ENCODE results near the gene FRMD4B. TPM values are rescaled to one million over a fixed set of nuclear protein-coding genes. Genes with fewer than 3 reads are reported as not detected.

FRMD4B gene
- total and polyA plus RNA-seq, 7 donors = 1.1 to 4.0 (median 2.9) TPM

DNA sequence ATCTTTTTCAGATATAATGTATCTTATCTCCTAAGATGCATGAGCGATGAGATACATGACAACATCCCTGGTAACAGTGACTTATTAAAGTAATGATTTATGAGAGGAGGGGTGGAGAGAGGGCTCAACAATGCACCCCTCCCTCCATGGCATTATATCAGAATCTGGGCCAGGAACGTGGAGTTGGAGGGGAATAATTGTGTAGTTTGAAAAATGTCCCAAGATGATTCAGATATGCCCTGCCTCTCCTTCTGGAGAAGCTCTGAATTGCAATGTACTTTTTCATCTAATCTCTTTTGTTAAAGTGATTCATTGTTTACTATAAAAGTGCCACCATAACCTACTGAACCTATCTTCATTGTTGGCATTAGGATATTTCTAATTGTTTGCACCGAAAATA lies 86.5 kb downstream of the FRMD4B start:
- DNase-seq (no peak), ATAC-seq (no peak)
- intact Hi-C loops (cut with DNase I) = no loop called here
- TF ChIP-seq, protein P1, sequence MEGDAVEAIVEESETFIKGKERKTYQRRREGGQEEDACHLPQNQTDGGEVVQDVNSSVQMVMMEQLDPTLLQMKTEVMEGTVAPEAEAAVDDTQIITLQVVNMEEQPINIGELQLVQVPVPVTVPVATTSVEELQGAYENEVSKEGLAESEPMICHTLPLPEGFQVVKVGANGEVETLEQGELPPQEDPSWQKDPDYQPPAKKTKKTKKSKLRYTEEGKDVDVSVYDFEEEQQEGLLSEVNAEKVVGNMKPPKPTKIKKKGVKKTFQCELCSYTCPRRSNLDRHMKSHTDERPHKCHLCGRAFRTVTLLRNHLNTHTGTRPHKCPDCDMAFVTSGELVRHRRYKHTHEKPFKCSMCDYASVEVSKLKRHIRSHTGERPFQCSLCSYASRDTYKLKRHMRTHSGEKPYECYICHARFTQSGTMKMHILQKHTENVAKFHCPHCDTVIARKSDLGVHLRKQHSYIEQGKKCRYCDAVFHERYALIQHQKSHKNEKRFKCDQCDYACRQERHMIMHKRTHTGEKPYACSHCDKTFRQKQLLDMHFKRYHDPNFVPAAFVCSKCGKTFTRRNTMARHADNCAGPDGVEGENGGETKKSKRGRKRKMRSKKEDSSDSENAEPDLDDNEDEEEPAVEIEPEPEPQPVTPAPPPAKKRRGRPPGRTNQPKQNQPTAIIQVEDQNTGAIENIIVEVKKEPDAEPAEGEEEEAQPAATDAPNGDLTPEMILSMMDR (IDR thresholded peaks at IDR 0.05) = no peak
- no peaks in the 10 kb centered on the region for H3K27me3 ChIP-seq (ENCODE audit: insufficient read depth in 3 of 3, low read length in 2 of 3)
- no peak overlapping the region for H3K27ac ChIP-seq
- no peaks in the 10 kb centered on the region for H3K36me3 ChIP-seq (ENCODE audit: insufficient read depth in 1 of 2, low read depth in 1 of 2)
- no peak overlapping the region for H3K4me3 ChIP-seq
- WGBS, 3 donors = 65 to 75% (median 70%) methylated on average over 3 of the region's 3 CpGs
- no peaks in the 10 kb centered on the region for H3K9me3 ChIP-seq
- no peaks in the 10 kb centered on the region for H3K4me1 ChIP-seq

DNA sequence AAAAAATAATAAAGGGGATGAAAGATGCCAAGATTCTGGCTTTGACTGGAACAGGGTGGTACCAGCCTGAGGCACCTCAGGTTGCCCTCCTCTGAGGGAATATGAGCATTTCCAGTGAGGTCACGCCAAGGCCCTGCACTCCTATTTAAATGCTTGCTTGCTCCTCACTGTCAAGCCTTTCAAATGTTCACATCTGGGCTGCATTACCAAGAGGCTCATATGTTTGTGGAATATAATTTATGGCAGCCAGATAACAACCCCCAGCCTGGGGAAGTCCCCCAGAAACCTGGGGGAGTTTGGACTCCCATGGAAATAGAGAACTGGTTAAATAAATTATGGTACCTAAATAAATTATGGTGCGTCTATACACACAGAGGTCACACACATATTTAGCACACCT lies 88.4 kb downstream of the FRMD4B start:
- no peaks in the 10 kb centered on the region for H3K36me3 ChIP-seq (ENCODE audit: insufficient read depth in 1 of 2, low read depth in 1 of 2)
- H3K4me3 ChIP-seq = no peak overlapping the region
- H3K27me3 ChIP-seq (ENCODE audit: insufficient read depth in 3 of 3, low read length in 2 of 3) = no peaks in the 10 kb centered on the region
- H3K27ac ChIP-seq = no peak overlapping the region
- 89 to 95% (median 92%) methylated on average over 2 of the region's 2 CpGs for WGBS, 3 donors
- no peaks in the 10 kb centered on the region for H3K9me3 ChIP-seq
- intact Hi-C loops (cut with DNase I) = no loop called here
- no peaks in the 10 kb centered on the region for H3K4me1 ChIP-seq
- no peak for ATAC-seq
- DNase-seq = no peak
- TF ChIP-seq, protein P1 (IDR thresholded peaks at IDR 0.05) = no peak

DNA sequence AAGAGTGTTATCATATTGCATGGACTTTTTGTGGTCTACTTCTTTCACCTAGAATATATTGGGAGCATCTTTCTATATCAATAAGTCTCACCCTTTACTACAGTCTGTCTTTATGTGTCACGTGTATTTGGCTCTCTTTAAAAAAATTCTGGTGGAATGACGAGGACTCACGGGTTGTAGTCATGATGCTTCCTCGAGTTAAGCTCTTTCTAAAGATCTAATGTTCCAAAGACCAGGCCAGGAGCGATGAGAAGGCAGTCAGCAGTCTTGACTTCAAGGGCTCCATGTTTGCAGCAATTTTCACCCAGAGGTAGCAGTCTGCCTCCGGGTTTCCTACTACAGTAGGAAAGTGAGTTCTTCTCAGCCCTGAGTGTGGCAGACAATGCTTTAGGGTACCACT lies 88.9 kb downstream of the FRMD4B start:
- no peak overlapping the region for H3K27ac ChIP-seq
- intact Hi-C loops (cut with DNase I) = no loop called here

DNA sequence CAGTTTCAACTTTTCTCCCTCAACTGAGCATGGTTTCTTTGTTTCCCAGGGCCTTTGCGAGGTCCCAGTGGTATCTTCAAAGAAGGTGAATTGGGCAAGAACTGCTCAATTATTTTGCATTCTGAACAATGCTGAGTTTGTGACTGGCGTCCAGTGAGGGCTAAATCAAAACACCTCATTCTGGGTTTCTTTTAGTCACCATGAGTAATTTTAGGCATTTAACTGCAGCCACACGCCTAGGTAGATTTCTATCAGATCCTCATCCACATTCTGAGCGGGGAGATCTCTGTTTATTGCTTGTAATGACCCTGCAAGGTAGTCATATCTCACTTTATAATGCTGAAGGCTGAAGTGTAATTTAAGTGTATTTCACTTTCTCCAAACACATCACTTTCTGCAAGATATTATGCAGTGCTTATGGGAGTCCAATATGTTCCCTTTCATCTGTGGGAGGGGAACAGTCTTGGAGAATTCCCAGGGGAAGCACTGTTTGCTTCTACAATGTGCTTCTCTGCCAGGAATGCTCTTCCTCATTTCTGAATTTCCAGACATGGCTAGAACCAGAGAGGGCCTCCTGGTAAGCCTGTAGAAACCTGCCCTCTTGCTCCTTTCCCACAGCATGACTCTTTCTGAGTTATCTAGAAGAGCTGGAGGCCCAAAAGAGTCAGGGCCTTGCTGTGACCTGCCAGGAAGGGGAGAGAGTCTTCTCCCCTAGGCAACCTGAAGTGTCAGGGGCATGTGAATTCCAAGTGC lies 91.7 kb downstream of the FRMD4B start:
- Histone ChIP-seq H3K27me3 (ENCODE audit: insufficient read depth in 3 of 3, low read length in 2 of 3) (no peaks in the 10 kb centered on the region), H3K4me3 (no peak overlapping the region), H3K4me1 (no peaks in the 10 kb centered on the region), H3K36me3 (ENCODE audit: insufficient read depth in 1 of 2, low read depth in 1 of 2) (no peaks in the 10 kb centered on the region), H3K9me3 (no peaks in the 10 kb centered on the region), H3K27ac (no peak overlapping the region)
- TF ChIP-seq, protein P1 (IDR thresholded peaks at IDR 0.05) = no peak
- intact Hi-C loops (cut with DNase I) = no loop called here
- 77 to 95% (median 81%) methylated on average over 4 of the region's 4 CpGs for WGBS, 3 donors
- DNase-seq (no peak), ATAC-seq (no peak)

More for the DNA sequence above, 88.9 kb downstream of the FRMD4B start:
- H3K27me3 ChIP-seq (ENCODE audit: insufficient read depth in 3 of 3, low read length in 2 of 3) = no peaks in the 10 kb centered on the region
- DNase-seq = no peak
- TF ChIP-seq, protein P1 (IDR thresholded peaks at IDR 0.05) = no peak
- H3K4me3 ChIP-seq = no peak overlapping the region
- H3K9me3 ChIP-seq = no peaks in the 10 kb centered on the region
- no peak for ATAC-seq
- 77 to 79% (median 79%) methylated on average over 6 of the region's 6 CpGs for WGBS, 3 donors
- H3K36me3 ChIP-seq (ENCODE audit: insufficient read depth in 1 of 2, low read depth in 1 of 2) = no peaks in the 10 kb centered on the region
- no peaks in the 10 kb centered on the region for H3K4me1 ChIP-seq
